GM21515 (cell line): Measurements from ENCODE around the gene ZNF714.
"Not testable (repeated sequence)": the region's sequence is repeated elsewhere in the genome, so short reads cannot be mapped to it uniquely, and the experiment has no call there.

Experiments
- ATAC-seq: cut with Tn5 transposase; IDR thresholded peaks from one replicate; pipeline ENCODE4 v1.9.1; 2021; ENCODE audit not compliant: unreplicated experiment

Gene ZNF714

DNA sequence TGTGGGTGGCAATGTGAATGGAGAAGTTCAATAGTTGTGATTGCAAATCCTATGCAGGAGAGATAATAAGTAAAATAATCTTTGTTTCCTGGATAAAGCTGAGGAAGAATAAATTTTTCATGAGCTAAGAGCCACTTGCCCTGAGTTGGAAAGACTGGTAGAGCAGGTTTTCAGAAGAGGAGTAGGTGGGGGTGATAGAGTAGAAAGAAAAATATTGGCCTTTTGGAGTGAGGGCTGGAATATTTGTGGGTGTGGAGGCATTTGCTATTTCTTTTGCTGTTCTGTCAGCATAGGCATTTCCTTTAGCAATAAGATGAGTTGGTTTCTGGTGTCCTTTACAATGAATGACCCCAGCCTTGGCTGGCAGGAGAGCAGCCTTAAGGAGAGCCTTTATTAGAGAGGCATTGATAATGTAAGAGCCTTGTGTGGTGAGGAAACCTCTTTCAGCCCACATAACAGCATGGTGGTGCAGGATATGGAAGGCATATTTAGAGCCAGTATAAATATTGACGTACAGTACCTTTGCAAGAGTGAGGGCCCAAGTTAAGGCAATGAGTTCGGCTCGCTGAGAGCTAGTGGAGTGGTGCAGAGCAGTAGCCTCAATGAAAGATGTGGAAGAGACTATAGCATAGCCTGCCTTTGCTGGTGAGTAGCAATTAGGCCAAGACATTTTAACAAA, 48.2 kb downstream of the ZNF714 start:
- no peak for ATAC-seq

DNA sequence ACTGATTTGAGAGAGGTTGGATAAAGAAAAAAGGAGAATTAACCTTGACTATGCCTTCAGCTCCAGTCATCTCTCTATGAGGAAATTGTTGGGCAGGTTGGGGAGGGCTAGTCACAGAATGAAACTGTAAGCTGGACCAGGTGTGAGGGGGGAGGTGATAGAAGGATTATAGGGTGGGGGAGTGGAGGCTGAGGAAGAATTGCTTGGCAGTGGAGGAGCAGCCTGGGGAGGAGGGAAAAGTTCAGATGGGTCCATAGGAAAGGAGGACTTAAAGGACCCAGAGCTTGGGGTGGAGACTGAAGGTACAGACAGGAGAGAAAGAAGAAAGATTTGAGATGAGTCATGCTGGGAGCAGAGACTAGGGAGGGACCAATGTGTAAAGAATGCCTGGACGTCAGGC, 51.6 kb downstream of the ZNF714 start:
- ATAC-seq: no peak

DNA sequence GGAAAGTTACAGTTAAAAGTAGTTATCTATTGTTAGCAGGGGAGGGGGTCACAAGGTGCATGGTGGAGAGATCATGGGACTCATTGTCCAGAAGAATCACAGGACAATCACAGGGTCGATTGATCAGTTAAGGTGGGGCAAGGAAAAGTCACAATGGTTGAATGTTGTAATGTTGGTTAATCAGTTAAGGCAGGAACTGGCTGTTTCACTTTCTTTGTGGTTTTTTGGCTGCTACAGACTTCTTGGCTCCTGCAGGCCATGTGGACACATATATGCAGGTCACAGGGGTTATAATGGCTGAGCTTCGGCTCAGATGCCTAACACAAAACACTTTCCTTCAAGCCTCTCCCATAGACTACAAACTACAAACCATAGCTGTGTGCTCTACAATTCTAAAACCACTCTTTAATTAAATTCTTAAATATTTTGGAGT, 52.9 kb downstream of the ZNF714 start:
- no peak for ATAC-seq

- no peak for ATAC-seq
Observed at GRCh38 chr19:21135433-21135832, 53.4 kb downstream of the ZNF714 start.

DNA sequence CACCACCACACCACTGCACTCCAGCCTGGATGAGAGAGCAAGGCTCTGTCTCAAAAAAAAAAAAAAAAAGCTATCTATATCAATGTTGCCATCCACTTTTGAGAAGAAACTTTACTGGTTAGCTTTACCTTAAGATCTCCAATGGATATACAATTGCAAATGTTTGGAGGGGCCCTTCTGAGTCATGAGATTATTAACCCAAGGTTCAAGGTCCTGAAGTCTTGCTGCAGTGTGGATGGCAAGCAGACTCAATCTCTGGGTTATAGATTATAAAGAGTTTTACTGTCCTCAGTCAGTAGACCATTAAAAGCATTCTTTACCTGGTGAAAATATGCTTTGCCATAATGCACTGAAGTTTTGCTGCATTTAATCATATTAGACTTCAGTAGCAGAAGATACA, 56.1 kb downstream of the ZNF714 start:
- ATAC-seq: no peak

DNA sequence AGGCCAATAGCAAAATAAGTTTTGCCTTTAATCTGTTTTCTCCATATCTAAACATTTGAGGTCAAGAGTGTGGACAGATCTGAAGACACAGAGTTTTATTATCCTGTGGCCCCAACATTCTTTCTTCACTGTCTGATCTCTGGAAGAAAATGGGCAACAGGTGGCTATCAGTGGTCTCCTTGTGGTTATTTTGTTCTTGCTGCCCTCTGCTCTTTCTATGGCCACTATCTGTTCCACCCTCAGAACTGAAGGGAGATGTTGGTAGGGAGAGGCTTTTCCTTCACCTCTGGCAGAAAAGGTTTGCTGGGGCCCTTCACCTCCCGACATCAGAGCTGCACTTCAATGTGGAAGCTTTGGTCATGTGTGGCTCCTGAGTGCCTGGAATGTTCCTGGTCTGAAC, 59.0 kb downstream of the ZNF714 start:
- not testable (repeated sequence) for ATAC-seq

DNA sequence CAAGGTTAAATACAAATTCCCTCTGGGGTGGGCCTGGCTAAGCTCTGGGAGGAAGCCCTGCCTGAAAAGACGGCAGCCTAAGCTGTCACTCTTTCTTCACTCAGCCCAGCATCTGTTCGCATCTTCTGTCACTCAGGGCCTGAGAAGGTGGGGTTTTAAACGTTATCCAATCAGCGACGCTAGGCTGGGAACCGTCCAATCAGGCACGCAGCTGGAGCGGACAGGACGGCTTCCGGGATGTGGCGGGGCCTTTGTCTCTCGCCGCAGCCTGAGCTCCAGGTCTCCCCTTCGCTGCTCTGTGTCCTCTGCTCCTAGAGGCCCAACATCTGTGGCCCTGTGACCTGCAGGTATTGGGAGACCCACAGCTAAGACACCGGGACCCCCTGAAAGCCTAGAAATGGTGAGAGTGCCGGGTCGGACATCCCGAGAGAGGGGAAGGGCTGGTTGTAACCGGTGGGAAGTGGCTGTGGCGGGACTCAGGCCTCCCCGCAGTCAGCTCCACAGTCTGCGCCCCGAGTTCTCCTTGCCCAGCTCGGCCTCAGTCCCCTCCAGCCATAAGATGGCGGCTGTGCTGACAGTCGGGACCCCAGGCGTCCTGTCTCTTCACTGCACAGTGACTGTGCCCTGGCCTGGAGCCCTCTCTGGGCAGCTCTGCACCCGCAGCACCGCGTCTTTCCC, 59.9 kb downstream of the ZNF714 start, which contains the start of gene ZNF431:
Gene ZNF431 (plus strand): TSS at position 254 of the 678 bp plus-strand sequence. CDS start 144 bp downstream, at position 398.
- ATAC-seq: peak; percentile 98

DNA sequence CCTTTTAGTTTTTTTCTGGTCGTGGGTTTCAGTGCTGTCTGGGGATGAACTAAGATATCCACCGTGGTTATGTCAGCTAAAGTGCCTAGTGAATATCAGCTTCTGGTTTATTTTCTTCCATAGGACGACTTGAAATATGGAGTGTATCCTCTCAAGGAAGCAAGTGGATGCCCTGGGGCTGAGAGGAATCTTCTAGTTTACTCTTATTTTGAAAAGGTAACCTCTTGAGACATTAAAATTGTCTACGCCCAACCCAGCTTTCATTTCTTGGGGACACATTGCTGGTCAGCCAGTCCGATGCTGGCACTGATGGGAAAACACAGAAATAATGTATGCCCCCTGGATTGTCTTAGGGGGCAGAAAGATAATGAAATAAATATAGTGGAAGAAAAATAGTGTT, 61.4 kb downstream of the ZNF714 start:
- ATAC-seq: no peak

DNA sequence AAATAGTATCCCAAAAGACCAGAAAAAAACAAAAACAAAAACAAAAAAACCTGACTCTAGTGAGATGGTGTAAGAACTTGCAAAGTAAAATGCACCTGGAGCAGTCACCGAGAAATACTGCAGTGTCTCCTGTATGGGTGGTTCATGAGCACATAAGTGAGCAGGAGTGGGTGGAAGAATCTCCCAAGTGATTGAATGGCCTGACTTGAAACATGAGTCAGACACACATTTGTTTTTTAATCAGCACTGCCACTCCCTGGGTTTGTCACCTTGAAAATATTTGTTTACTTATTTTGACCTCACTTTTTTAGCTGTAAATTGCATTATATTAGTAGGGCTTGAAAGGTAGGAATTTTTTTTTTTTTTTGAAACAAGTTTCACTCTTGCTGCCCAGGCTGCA, 61.9 kb downstream of the ZNF714 start:
- no peak for ATAC-seq

- no peak for ATAC-seq
Observed at GRCh38 chr19:21147540-21147939, 65.5 kb downstream of the ZNF714 start.

DNA sequence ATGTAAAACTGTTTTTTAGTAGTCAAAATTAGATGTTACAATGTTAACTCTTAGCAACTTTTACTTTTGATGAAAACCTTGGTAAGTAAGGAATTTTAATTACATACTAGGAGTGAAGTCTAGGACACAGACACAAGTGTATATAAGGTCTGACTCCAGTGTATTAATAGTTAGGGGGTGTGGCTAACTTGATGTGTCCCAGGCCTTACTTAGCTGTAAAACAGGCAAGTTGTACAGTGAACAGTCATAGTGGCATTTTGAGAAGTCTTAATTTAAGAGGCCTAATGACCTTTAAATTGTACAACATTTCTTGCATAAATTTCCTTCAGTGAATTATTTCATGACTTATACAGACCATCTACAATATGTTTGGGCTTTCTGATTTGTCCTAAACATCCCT, 66.7 kb downstream of the ZNF714 start:
- no peak for ATAC-seq

GRCh38 chr19:21149877-21150276, 67.9 kb downstream of the ZNF714 start:
- ATAC-seq: no peak

DNA sequence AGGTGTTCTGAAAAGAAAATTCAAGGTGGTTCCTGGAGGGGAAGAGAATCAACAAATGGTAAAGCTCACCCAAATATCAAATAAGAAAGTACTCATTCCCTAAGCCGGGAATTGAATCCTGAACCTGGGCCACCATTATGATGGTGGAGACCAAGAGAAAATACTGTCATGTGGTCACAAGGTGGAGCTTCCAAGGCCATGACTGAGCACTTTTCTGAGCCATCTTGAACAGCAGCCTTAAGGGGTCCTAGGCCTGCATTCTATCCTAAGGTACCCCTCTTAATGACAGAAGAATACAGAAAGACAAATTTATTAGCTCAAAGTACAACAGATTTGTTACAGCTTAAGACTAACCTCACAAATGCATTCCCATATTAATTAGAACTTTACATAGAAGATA, 69.5 kb downstream of the ZNF714 start:
- no peak for ATAC-seq

DNA sequence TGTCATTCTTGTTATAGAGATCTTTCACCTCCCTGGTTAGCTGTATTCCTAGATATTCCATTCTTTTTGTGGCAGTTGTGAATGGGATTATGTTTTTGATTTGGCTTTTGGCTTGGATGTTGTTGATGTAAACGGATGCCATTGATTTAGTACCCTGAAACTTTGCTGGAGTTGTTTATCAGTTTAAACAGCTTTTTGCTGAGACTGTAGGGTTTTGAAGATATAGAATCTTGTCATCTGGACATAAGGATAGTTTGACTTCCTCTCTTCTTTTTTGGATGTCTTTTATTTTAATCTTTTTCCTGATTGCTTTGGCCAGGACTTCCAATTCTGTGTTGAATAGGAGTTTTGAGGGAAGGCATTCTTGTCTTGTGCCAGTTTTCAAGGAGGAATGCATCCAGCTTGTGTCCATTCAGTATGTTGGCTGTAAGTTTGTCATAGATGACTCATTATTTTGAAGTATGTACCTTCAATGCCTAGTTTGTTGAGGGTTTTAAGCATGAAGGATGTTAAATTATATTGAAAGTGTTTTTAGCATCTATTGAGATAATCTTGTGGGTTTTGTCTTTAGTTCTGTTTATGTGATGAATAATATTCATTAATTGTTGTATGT, 76.6 kb downstream of the ZNF714 start:
- no peak for ATAC-seq

- ATAC-seq: no peak
Observed at GRCh38 chr19:21164541-21164940, 82.5 kb downstream of the ZNF714 start.

GRCh38 chr19:21166436-21166835, 84.4 kb downstream of the ZNF714 start:
- ATAC-seq: no peak
